Ovary (tissue), 9 donors: ENCODE data around the gene WDR1. TPM values are rescaled to one million over a fixed set of nuclear protein-coding genes. Genes with fewer than 3 reads are reported as not detected.

Experiments used
- DNase-seq, 5 donors: peaks; one replicate each; pipeline ENCODE4 v3.0.0-alpha.2; 2019 to 2020
- H3K27ac ChIP-seq, 2 donors: fragments of 200-600 bp; one replicate each; pipeline versions ENCODE4 v1.5.1 to v1.8.0; 2019 to 2022
- H3K27me3 ChIP-seq: fragments of 200-600 bp; one replicate; pipeline ENCODE4 v1.8.0; 2022
- H3K36me3 ChIP-seq: fragments of 200-600 bp; sonication (generic); one replicate; pipeline ENCODE4 v1.5.1; 2019
- H3K4me1 ChIP-seq: one replicate; pipeline ENCODE4 v1.8.1; 2013; ENCODE audit warnings: mild to moderate bottlenecking, moderate library complexity; ENCODE audit not compliant: insufficient read depth
- H3K4me3 ChIP-seq: fragments of 200-600 bp; sonication (generic); one replicate; pipeline ENCODE4 v1.5.1; 2017
- H3K9me3 ChIP-seq, 2 donors: fragments of 200-600 bp in 1 of 2; sonication (generic) in 1 of 2; one replicate each; pipeline versions ENCODE4 v1.5.1 to v1.8.1; 2013 to 2019; ENCODE audit warnings: mild to moderate bottlenecking in 1 of 2, moderate library complexity in 1 of 2
- EP300 ChIP-seq: sonication (generic); formaldehyde crosslinking; IDR thresholded peaks from one replicate; pipeline ENCODE4 v1.6.1; 2017; ENCODE audit warnings: antibody characterized with exemption
- POLR2A ChIP-seq: fragments of 450-650 bp; IDR thresholded peaks from one replicate; pipeline ENCODE4 v1.6.1; 2017; ENCODE audit warnings: antibody characterized with exemption, mild to moderate bottlenecking, moderate library complexity
- whole genome bisulfite sequencing, 3 donors: extraction: QIAGEN DNeasy Blood & Tissue Kit in 1 of 3; methylation state at CpG; one replicate each; pipeline versions ENCODE4 v1.1.5 to v1.1.7; 2013 to 2017; 5-methylcytosine and 5-hydroxymethylcytosine counted together
- intact Hi-C, 4 donors: fragments of 100-400 bp; cut with DNase I; formaldehyde crosslinking; loops; one replicate each; pipeline versions ENCODE4 v1.11.0 to v1.15.1; 2022 to 2023
- polyA plus RNA-seq, 2 donors: library from polyadenylated mRNA; stranded (reverse); fragments of 200-250 nt in 1 of 2; fragments of 350-450 nt in 1 of 2; fragmentation: Illumina TruSeq in 1 of 2; extraction: RNeasy Lipid Tissue Mini Kit (QIAGEN cat#74804) in 1 of 2; gene quantifications; one replicate each; pipeline ENCODE4 v1.2.3, GENCODE V29; 2013 to 2014
- total RNA-seq, 7 donors: library from RNA; depleted of rRNA in 2 of 7; stranded (reverse); fragments of >200 nt in 2 of 7; fragmentation: NEBNext Ultra II Directional in 3 of 7; extraction: Animal tissue kit (Norgen Biotek cat#: 25700) in 3 of 7; gene quantifications; one replicate each; pipeline versions ENCODE4 v1.1.0 to v1.2.4, GENCODE V29; 2016 to 2023
- TF ChIP-seq, protein P1 (sequence below), 3 donors: fragments of 450-650 bp in 2 of 3; fragments of 200-600 bp in 1 of 3; IDR thresholded peaks; one replicate each; pipeline versions ENCODE4 v1.5.1 to v1.8.0; 2016 to 2022; ENCODE audit warnings: antibody characterized with exemption in 3 of 3, mild to moderate bottlenecking in 1 of 3
- donor health status: DM: no; HTN: no; CAD: no; lungs with moderate emphysema.
- donor health status: DM: no; HTN: no; CAD: no.
- donor health status: Bipolar disorder and iron deficiency.
- donor health status: DM: yes; HTN: yes; CAD: no.
- donor health status: DM: no; HTN: no; CAD: no.
- donor health status: DM: yes; HTN: yes; CAD: no.

The WDR1 gene
- total and polyA plus RNA-seq, 9 donors: 67.2 to 352 (median 260) TPM

DNA sequence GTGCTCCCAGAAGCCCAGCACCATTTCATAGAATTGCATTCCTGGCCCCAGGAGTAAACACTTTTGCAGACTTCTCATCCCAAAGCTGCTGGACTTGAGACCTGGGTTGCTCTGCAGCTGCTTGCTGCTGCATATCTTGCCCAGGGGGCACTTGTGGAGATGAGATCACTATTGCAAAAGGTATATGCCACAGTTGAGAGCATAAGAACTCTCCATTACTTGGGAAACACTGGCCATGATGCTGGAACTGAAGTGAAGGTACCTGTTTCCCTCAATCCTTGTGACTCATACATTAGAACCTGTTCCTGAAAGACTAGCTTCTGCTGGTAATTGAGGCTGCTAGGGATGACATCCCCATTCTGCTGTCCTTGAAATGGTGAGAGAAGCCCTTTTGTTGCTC lies 43.1 kb upstream of the WDR1 start:
- TF ChIP-seq EP300 (no peak), POLR2A (no peak)
- TF ChIP-seq, protein P1, sequence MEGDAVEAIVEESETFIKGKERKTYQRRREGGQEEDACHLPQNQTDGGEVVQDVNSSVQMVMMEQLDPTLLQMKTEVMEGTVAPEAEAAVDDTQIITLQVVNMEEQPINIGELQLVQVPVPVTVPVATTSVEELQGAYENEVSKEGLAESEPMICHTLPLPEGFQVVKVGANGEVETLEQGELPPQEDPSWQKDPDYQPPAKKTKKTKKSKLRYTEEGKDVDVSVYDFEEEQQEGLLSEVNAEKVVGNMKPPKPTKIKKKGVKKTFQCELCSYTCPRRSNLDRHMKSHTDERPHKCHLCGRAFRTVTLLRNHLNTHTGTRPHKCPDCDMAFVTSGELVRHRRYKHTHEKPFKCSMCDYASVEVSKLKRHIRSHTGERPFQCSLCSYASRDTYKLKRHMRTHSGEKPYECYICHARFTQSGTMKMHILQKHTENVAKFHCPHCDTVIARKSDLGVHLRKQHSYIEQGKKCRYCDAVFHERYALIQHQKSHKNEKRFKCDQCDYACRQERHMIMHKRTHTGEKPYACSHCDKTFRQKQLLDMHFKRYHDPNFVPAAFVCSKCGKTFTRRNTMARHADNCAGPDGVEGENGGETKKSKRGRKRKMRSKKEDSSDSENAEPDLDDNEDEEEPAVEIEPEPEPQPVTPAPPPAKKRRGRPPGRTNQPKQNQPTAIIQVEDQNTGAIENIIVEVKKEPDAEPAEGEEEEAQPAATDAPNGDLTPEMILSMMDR (IDR thresholded peaks at IDR 0.05): no peak

DNA sequence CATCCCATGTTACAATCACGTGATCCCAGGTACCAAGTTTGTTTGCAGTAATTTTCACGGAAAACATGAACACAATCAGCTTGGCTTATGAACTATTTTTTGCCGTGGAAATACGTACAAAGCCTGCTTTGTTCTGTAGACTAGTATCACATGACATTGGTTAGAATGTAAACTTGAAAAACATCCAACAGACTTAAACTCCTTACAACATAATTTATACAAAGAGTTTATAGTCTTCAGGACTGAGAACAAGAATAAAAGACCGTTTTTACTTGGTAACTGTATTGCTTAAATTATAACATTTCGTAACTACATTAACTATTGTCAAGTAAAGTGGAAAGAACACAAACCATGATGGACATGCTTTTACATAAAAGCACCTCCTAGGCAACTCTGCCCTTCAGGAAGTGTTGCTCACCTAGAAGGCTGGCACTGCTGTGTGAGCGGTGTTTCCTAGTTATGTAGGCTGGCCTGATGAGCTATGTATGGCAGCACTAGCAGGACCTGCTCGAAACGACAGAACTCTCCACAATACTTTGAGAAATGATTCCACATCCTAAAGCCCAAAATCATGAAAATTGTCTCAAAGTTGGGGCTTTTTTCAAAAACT lies 41.8 kb upstream of the WDR1 start:
- intact Hi-C loops: loop anchor here in 2 of 4 donors (5.0 kb wide), 2 partner anchors 389 to 394 kb away; no protein-coding TSS in a partner anchor
- no peak for DNase-seq
- H3K27me3 ChIP-seq: no peaks in the 10 kb centered on the region
- no peak overlapping the region for H3K27ac ChIP-seq
- 38 to 46% (median 41%) methylated on average over 9 of the region's 9 CpGs for WGBS, 3 donors
- no peaks in the 10 kb centered on the region for H3K36me3 ChIP-seq
- H3K4me1 ChIP-seq: no peaks in the 10 kb centered on the region
- TF ChIP-seq POLR2A: no peak
- TF ChIP-seq EP300: no peak
- TF ChIP-seq, protein P1 (IDR thresholded peaks at IDR 0.05): no peak
- no peak overlapping the region for H3K4me3 ChIP-seq
- H3K9me3 ChIP-seq: no peaks in the 10 kb centered on the region

More for the DNA sequence above, 43.1 kb upstream of the WDR1 start:
- Histone ChIP-seq H3K4me3 (no peak overlapping the region), H3K4me1 (no peaks in the 10 kb centered on the region), H3K9me3 (no peaks in the 10 kb centered on the region), H3K36me3 (no peaks in the 10 kb centered on the region), H3K27me3 (no peaks in the 10 kb centered on the region), H3K27ac (no peak overlapping the region)
- intact Hi-C loops: loop anchor here in 2 of 4 donors (5.0 kb wide), 2 partner anchors 388 to 393 kb away; no protein-coding TSS in a partner anchor
- no peak for DNase-seq

DNA sequence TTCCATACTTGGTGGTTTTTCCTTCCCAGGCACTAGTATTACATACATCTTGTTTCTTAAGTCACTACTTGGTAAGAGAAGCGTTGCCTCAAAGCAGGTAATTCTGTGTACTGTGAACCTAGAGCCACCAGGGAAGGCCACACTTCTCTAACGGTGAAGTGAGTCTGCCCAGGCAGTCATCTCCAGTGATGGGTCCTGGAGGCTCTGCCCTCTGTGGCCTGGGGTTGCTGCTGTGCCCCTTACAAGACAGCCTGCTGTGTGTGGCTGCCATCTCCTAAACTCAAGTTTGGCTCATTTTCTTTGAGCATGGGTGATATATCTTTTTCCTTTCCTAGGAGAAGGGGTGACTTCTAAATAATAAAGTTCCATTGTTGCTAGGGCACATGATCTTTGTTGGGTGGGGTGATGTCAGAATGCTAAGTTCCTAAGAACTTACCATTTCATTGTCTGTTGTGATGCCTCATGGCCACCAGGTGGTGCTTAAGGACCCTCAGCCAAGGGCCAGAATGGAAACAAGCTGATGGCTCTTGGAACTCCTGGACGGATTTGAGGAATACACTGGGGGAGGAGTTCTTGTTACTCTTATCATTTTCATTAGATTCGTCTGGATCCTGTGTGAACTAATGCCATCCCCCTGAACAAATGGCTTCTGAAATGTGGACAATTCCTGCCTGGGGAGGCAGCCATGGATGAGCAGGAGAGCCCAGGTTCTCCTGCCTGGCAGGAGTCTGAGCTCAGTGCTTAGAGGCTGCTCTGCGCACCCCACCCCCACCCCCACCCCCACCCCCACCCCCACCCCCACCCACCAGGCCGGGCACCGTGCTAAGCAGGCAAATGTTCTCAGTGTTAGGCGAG lies 41.1 kb upstream of the WDR1 start:
- H3K36me3 ChIP-seq: no peaks in the 10 kb centered on the region
- no peaks in the 10 kb centered on the region for H3K9me3 ChIP-seq
- no peaks in the 10 kb centered on the region for H3K4me1 ChIP-seq
- peak; percentile 19 to 53 (median 35) for DNase-seq
- TF ChIP-seq POLR2A (no peak), EP300 (no peak)
- TF ChIP-seq, protein P1 (IDR thresholded peaks at IDR 0.05): peak in 2 of 3 donors; percentile 44 to 48
- no peak overlapping the region for H3K4me3 ChIP-seq
- intact Hi-C loops: loop anchor here in 2 of 4 donors (5.0 kb wide), 2 partner anchors 390 to 395 kb away; no protein-coding TSS in a partner anchor
- WGBS, 3 donors: 19 to 20% (median 20%) methylated on average over 8 of the region's 8 CpGs
- no peak overlapping the region for H3K27ac ChIP-seq
- no peaks in the 10 kb centered on the region for H3K27me3 ChIP-seq

DNA sequence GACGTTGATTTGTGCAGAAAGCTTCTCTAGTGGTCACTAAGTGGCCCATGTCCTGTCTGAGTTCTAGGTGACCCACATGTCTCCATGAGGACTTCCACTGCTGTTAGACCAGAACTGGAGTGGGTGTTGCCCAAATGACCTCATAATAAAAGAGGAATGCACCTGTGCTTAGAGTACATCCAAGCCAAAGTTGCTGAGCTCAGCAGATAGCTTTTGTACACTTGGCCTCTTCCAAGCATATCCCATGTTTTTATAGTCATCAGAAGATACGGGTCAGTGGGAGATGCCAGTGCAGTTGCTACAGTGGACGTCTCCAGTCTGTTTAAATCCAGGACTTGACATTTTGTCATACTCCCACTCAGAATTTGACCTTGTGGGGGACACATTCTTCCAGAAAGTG lies 37.6 kb upstream of the WDR1 start:
- DNase-seq: no peak
- TF ChIP-seq POLR2A (no peak), EP300 (no peak)
- TF ChIP-seq, protein P1 (IDR thresholded peaks at IDR 0.05): no peak
- intact Hi-C loops: no loop called here
- no peak overlapping the region for H3K27ac ChIP-seq
- no peak overlapping the region for H3K4me3 ChIP-seq
- H3K9me3 ChIP-seq: no peaks in the 10 kb centered on the region
- WGBS, 3 donors: 49 to 85% (median 66%) methylated on average over 3 of the region's 3 CpGs
- H3K4me1 ChIP-seq: no peaks in the 10 kb centered on the region
- H3K27me3 ChIP-seq: no peaks in the 10 kb centered on the region
- no peaks in the 10 kb centered on the region for H3K36me3 ChIP-seq
